ENCODE results near the gene RESF1.

DNA sequence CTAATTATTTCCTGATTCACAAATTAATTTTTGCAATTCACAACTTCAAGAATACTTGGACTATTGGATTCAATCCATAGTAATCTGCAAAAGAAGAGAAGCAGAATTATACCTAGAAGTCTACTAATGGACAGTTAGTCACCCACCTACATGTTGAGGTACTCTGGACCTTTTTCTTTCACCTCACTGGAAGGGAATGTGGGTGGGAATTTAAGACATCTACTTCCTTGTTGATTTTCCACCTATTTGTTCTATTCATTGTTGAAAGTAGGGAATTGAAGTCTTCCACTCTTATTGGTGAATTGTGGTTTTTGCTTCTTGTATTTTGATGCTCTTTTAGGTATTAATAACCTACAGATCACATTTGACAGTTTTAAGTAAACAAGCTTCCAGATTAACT lies 11.0 kb downstream of the RESF1 start:
- TF ChIP-seq, protein P1, sequence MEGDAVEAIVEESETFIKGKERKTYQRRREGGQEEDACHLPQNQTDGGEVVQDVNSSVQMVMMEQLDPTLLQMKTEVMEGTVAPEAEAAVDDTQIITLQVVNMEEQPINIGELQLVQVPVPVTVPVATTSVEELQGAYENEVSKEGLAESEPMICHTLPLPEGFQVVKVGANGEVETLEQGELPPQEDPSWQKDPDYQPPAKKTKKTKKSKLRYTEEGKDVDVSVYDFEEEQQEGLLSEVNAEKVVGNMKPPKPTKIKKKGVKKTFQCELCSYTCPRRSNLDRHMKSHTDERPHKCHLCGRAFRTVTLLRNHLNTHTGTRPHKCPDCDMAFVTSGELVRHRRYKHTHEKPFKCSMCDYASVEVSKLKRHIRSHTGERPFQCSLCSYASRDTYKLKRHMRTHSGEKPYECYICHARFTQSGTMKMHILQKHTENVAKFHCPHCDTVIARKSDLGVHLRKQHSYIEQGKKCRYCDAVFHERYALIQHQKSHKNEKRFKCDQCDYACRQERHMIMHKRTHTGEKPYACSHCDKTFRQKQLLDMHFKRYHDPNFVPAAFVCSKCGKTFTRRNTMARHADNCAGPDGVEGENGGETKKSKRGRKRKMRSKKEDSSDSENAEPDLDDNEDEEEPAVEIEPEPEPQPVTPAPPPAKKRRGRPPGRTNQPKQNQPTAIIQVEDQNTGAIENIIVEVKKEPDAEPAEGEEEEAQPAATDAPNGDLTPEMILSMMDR (conservative IDR thresholded peaks at IDR 0.05; ENCODE audit: low read depth, low read length), result no peak
- no peak for TF ChIP-seq EZH2 (IDR thresholded peaks at IDR 0.05; ENCODE audit: low read length, unreplicated experiment)

Data from PC-3 (cell line).